ENCODE measurements around the gene GOLGA8B. TPM values are rescaled to one million over a fixed set of nuclear protein-coding genes. Genes with fewer than 3 reads are reported as not detected.
"Not testable (repeated sequence)": the region's sequence is repeated elsewhere in the genome, so short reads cannot be mapped to it uniquely, and the experiment has no call there.

Gene GOLGA8B
- 100 to 1,000 TPM; 252 to 258 TPM for total RNA-seq

DNA sequence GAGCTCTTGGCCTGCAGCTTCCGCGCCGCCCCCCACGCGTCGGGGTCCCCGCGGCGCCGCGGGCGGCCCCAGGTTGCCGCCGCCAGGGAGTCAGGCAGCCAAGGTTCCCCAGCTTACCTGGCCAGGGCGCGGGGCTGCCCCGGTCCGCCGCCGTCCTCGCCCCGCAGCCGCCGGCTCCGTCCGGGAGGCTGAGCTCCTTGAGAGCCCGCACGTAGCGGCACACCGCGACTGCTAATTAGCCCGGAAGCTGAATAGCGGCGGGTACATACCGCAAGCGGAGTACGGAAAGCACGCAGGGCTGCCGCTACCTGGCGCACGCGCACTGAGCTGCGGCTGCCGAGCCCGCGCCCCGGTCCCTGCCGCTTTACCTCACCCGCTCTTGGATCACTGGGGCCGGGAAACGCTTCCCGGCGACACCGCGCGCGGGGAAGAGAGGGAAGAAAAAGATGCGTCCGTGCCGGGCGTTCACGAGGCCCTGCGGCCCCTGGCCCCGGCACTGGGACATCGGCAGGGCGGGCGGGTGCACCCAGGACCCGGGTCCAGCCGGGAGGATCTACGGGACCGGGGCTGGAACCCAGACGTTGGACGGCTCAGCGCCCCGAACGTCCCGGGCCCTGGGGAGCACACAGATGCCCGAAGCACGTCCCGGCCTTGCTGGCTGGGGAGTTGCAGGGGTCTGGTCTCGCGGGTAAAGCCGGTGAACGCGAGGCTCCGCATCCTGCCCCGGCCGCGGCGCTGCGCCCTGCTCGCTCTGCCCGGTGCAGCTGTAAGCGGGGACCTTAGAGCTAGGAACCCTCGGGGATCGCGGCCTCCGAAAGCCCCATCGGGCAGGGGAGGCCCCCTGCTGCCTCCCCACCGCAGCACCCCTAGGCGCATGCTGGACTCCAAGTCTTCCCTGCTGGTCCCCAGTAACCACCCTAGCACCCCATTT lies at the start of gene GOLGA8B:
TSS of gene GOLGA8B (minus strand) at position 253 of the 931 bp plus-strand sequence. CDS start 47,739 bp downstream, outside the sequence.
- peaks cover 24% of the 10 kb centered on the region for H3K36me3 Mint-ChIP-seq (ENCODE audit: low read depth)
- ChIA-PET POLR2A (interaction anchor here (0.7 to 4.2 kb wide), 13 partner anchors 147 to 545 kb away, joined by 3 to 53 read pairs (median 8); partner anchors contain the start of genes AQR, AVEN, EMC7 and GOLGA8A), CTCF (interaction anchor here (0.8 to 1.7 kb wide), 7 partner anchors 216 to 521 kb away, joined by 3 to 9 read pairs (median 3); partner anchors contain the start of genes KATNBL1, LPCAT4, NOP10 and NUTM1)

GRCh38 chr15:34633165-34633564 lies 49.7 kb upstream of the GOLGA8B start:
- CTCF ChIA-PET; H3K36me3 Mint-ChIP-seq (ENCODE audit: low read depth); DNase-seq; H3K4me1 Mint-ChIP-seq; POLR2A ChIA-PET; H3K9me3 Mint-ChIP-seq; H3K4me3 Mint-ChIP-seq; H3K27ac Mint-ChIP-seq: not testable (repeated sequence)
- H3K27me3 Mint-ChIP-seq = peaks cover 32% of the 10 kb centered on the region

More for the DNA sequence above, at the start of gene GOLGA8B:
- Mint-ChIP-seq H3K9me3 (no peaks in the 10 kb centered on the region), H3K27me3 (peaks cover 10% of the 10 kb centered on the region), H3K4me1 (peaks cover 60% of the 10 kb centered on the region), H3K27ac (peak within 1 kb of the TSS; percentile 86), H3K4me3 (peak within 1 kb of the TSS; percentile 94)
- DNase-seq = peak; percentile 87

GRCh38 chr15:34628577-34629152 lies 45.2 kb upstream of the GOLGA8B start:
- POLR2A ChIA-PET = no interaction called here
- no peak overlapping the region for H3K27ac Mint-ChIP-seq
- H3K27me3 Mint-ChIP-seq = peaks cover 34% of the 10 kb centered on the region
- DNase-seq = no peak
- no peaks in the 10 kb centered on the region for H3K4me1 Mint-ChIP-seq
- H3K9me3 Mint-ChIP-seq = no peaks in the 10 kb centered on the region
- H3K4me3 Mint-ChIP-seq = no peak overlapping the region
- no peaks in the 10 kb centered on the region for H3K36me3 Mint-ChIP-seq (ENCODE audit: low read depth)
- CTCF ChIA-PET = no interaction called here

DNA sequence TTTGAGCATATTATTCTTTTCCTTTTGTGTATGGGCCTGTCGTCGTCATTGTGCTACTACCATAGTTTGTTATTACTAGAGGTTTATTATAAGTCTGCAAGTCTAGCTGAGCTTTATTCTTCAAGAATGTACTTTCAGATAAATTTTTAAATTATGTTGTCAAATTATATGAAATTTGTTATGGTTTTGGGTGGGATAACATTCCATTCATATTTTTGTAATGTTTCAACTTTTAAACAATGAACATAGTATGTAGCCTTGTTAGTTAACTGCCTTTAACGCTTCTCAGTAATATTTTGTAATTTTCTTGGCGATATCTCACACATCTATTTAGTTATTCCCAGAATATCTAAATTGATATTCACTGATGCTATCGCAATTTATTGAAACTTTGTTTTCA lies 41.6 kb upstream of the GOLGA8B start:
- ChIA-PET CTCF (no interaction called here), POLR2A (no interaction called here)
- peaks cover 2% of the 10 kb centered on the region for H3K4me1 Mint-ChIP-seq
- no peaks in the 10 kb centered on the region for H3K36me3 Mint-ChIP-seq (ENCODE audit: low read depth)
- peaks cover 40% of the 10 kb centered on the region for H3K27me3 Mint-ChIP-seq
- no peak overlapping the region for H3K4me3 Mint-ChIP-seq
- no peaks in the 10 kb centered on the region for H3K9me3 Mint-ChIP-seq
- H3K27ac Mint-ChIP-seq = no peak overlapping the region
- no peak for DNase-seq

- Mint-ChIP-seq H3K36me3 (ENCODE audit: low read depth) (no peaks in the 10 kb centered on the region), H3K27ac (no peak overlapping the region), H3K4me1 (peaks cover 3% of the 10 kb centered on the region), H3K9me3 (no peaks in the 10 kb centered on the region), H3K27me3 (peaks cover 43% of the 10 kb centered on the region), H3K4me3 (no peak overlapping the region)
- DNase-seq = no peak
- POLR2A ChIA-PET = no interaction called here
- CTCF ChIA-PET = interaction anchor here (0.7 to 3.0 kb wide), 5 partner anchors 12 to 823 kb away, joined by 3 to 7 read pairs (median 3); no protein-coding TSS in a partner anchor
These were observed 38.2 kb upstream of the GOLGA8B start for GRCh38 chr15:34621675-34622074.

- no peaks in the 10 kb centered on the region for H3K36me3 Mint-ChIP-seq (ENCODE audit: low read depth)
- no peak overlapping the region for H3K4me3 Mint-ChIP-seq
- no peak overlapping the region for H3K27ac Mint-ChIP-seq
- peaks cover 3% of the 10 kb centered on the region for H3K4me1 Mint-ChIP-seq
- H3K9me3 Mint-ChIP-seq = no peaks in the 10 kb centered on the region
- H3K27me3 Mint-ChIP-seq = peaks cover 45% of the 10 kb centered on the region
- no peak for DNase-seq
- ChIA-PET CTCF (interaction anchor here (0.9 to 3.0 kb wide), 4 partner anchors 11 to 824 kb away, joined by 3 to 7 read pairs (median 4); no protein-coding TSS in a partner anchor), POLR2A (no interaction called here)
These were observed 37.4 kb upstream of the GOLGA8B start for GRCh38 chr15:34620814-34621213.

- ChIA-PET POLR2A (no interaction called here), CTCF (interaction anchor here (3.0 kb wide), 1 partner anchor 298 kb away, joined by 7 read pairs; no protein-coding TSS in a partner anchor)
- H3K9me3 Mint-ChIP-seq = no peaks in the 10 kb centered on the region
- no peak for DNase-seq
- H3K36me3 Mint-ChIP-seq (ENCODE audit: low read depth) = no peaks in the 10 kb centered on the region
- no peak overlapping the region for H3K4me3 Mint-ChIP-seq
- H3K27ac Mint-ChIP-seq = no peak overlapping the region
- peaks cover 47% of the 10 kb centered on the region for H3K27me3 Mint-ChIP-seq
- peaks cover 3% of the 10 kb centered on the region for H3K4me1 Mint-ChIP-seq
These were observed 36.7 kb upstream of the GOLGA8B start for GRCh38 chr15:34620142-34620541.

- Mint-ChIP-seq H3K27me3 (peaks cover 48% of the 10 kb centered on the region), H3K4me3 (no peak overlapping the region), H3K27ac (no peak overlapping the region), H3K36me3 (ENCODE audit: low read depth) (no peaks in the 10 kb centered on the region), H3K9me3 (no peaks in the 10 kb centered on the region), H3K4me1 (peaks cover 3% of the 10 kb centered on the region)
- no peak for DNase-seq
- POLR2A ChIA-PET = no interaction called here
- CTCF ChIA-PET = interaction anchor here (0.7 to 3.0 kb wide), 2 partner anchors 299 to 856 kb away, joined by 3 to 7 read pairs; no protein-coding TSS in a partner anchor
These were observed 35.7 kb upstream of the GOLGA8B start for GRCh38 chr15:34619151-34619550.

- POLR2A ChIA-PET = no interaction called here
- H3K36me3 Mint-ChIP-seq (ENCODE audit: low read depth) = no peaks in the 10 kb centered on the region
These were observed 34.6 kb upstream of the GOLGA8B start for GRCh38 chr15:34618073-34618472.

DNA sequence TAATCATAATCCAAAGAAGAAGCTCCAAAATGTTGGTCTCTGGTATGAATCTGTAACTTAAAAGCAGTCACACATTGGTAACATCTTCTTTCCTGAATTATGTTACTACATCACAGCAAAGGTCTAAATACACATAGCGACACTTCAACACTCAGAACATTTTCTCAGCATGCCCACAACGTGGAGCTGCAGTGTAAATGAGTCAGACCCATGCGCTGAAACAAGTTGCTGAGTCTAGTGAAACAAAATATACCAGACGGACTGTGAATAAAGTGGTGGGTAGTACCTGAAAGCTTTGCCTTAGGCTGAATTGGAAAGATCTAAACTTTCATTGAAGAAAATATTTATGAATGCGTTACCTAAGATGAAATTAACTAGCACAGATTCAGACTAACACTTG lies 33.2 kb upstream of the GOLGA8B start:
- peaks cover 56% of the 10 kb centered on the region for H3K27me3 Mint-ChIP-seq
- peaks cover 3% of the 10 kb centered on the region for H3K4me1 Mint-ChIP-seq
- POLR2A ChIA-PET = no interaction called here
- no peaks in the 10 kb centered on the region for H3K9me3 Mint-ChIP-seq
- no peak overlapping the region for H3K4me3 Mint-ChIP-seq
- DNase-seq = peak; percentile 23
- H3K36me3 Mint-ChIP-seq (ENCODE audit: low read depth) = no peaks in the 10 kb centered on the region
- no peak overlapping the region for H3K27ac Mint-ChIP-seq
- CTCF ChIA-PET = interaction anchor here (1.1 kb wide), 1 partner anchor 209 kb away, joined by 3 read pairs; no protein-coding TSS in a partner anchor

More at GRCh38 chr15:34618073-34618472, 34.6 kb upstream of the GOLGA8B start:
- CTCF ChIA-PET = interaction anchor here (1.2 kb wide), 1 partner anchor 8 kb away, joined by 3 read pairs; no protein-coding TSS in a partner anchor
- Mint-ChIP-seq H3K27me3 (peaks cover 53% of the 10 kb centered on the region), H3K4me1 (peaks cover 3% of the 10 kb centered on the region), H3K27ac (no peak overlapping the region), H3K4me3 (no peak overlapping the region), H3K9me3 (no peaks in the 10 kb centered on the region)
- no peak for DNase-seq

DNA sequence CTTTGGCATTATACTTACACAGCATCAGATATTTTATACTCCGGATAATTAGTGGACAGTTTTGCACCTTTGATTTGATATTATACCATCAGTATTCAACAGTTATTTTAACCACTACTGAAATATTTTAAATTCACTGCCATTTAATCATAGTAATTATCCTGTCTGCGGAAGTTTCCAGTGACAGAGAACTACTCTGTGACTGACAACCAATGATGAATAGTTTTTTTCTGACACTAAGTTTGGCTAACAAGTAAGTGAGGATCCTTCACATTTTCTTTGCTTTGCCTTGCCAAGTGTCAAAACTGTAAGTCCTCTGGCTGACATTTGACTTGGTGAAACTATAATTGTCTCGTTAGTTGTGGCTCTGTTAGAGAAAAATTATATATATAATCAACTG lies 30.5 kb upstream of the GOLGA8B start:
- CTCF ChIA-PET = interaction anchor here (1.1 kb wide), 1 partner anchor 26 kb away, joined by 4 read pairs; no protein-coding TSS in a partner anchor
- POLR2A ChIA-PET = no interaction called here
- H3K27me3 Mint-ChIP-seq = peaks cover 45% of the 10 kb centered on the region
- H3K4me1 Mint-ChIP-seq = peaks cover 12% of the 10 kb centered on the region
- H3K9me3 Mint-ChIP-seq = no peaks in the 10 kb centered on the region
- no peak for DNase-seq
- no peak overlapping the region for H3K27ac Mint-ChIP-seq
- no peak overlapping the region for H3K4me3 Mint-ChIP-seq
- H3K36me3 Mint-ChIP-seq (ENCODE audit: low read depth) = no peaks in the 10 kb centered on the region

- no peaks in the 10 kb centered on the region for H3K9me3 Mint-ChIP-seq
- no peaks in the 10 kb centered on the region for H3K36me3 Mint-ChIP-seq (ENCODE audit: low read depth)
- ChIA-PET CTCF (interaction anchor here (1.1 kb wide), 1 partner anchor 25 kb away, joined by 4 read pairs; no protein-coding TSS in a partner anchor), POLR2A (no interaction called here)
- no peak overlapping the region for H3K27ac Mint-ChIP-seq
- H3K27me3 Mint-ChIP-seq = peaks cover 49% of the 10 kb centered on the region
- peaks cover 12% of the 10 kb centered on the region for H3K4me1 Mint-ChIP-seq
- no peak overlapping the region for H3K4me3 Mint-ChIP-seq
- no peak for DNase-seq
These were observed 29.9 kb upstream of the GOLGA8B start for GRCh38 chr15:34613301-34613700.

DNA sequence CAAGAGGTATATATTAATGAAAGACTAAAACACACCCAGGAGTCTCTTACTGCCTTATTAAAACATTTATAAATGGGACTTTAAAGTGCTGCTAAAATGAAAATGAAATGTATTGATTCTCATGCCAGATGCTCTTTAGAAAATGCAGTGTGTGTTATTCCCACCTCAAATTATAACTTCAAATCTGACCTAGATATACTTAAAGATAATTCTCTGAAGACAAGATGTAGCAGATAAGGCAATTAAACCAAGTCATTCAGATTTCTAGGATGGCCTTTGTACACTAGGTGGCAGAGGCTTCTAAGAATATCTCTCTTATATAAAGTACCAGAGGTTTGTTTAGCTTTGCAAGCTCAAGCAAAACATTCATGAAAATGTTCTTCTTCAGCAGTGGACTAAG lies 26.9 kb upstream of the GOLGA8B start:
- H3K27ac Mint-ChIP-seq = no peak overlapping the region
- ChIA-PET POLR2A (interaction anchor here (0.8 kb wide), 1 partner anchor 487 kb away, joined by 3 read pairs; no protein-coding TSS in a partner anchor), CTCF (interaction anchor here (0.5 to 1.1 kb wide), 5 partner anchors 8 to 548 kb away, joined by 3 to 4 read pairs (median 3); no protein-coding TSS in a partner anchor)
- peaks cover 12% of the 10 kb centered on the region for H3K4me1 Mint-ChIP-seq
- no peaks in the 10 kb centered on the region for H3K36me3 Mint-ChIP-seq (ENCODE audit: low read depth)
- no peak overlapping the region for H3K4me3 Mint-ChIP-seq
- no peak for DNase-seq
- peaks cover 49% of the 10 kb centered on the region for H3K27me3 Mint-ChIP-seq
- no peaks in the 10 kb centered on the region for H3K9me3 Mint-ChIP-seq
